ENCODE data around the gene SETBP1. TPM values are rescaled to one million over a fixed set of nuclear protein-coding genes. Genes with fewer than 3 reads are reported as not detected.

Gene SETBP1
- total and polyA plus RNA-seq, 5 experiments from 2014 or later, result 0.16 to 1.6 (median 1.6) TPM; not detected in 2

DNA sequence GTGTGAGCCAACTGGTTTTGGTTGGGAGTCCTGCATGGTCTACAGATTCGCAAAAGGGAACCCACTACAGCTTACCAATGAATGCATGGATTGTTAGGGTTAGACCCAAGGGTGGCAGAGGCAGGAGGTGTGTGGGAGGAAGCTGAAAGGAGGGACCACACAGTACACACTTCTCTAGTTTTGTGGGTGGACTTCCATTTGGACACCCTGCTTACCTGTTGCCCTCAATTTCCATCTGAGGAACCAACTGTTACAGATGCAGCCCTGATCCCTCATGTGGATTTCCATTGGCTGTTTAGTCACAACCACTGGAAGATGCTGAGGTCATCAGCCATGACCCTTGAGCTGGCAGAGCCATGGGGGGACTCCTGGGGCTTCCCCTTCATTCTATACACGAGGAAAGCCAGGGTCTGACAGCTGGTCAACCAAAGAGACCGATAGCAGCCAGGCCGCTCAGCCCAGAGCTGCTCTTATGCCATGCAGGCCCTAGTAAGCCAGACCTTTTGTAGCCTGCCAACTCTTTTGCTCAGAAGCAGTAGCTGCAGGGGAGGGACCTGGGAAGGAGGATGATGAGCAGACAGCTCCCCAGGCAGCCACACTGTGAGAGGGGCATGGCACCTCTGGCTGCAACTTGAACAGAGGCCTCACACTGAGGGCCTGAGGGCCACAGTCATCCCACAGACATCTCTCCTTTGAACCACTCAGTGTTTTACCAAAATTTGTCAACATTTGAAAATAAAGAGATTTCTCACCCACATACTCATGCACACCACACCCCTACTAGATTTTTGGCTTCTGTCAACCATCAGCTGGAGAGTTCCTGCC lies 162.1 kb downstream of the SETBP1 start:
- POLR2A ChIA-PET, result no interaction called here
- no peak for ATAC-seq
- Mint-ChIP-seq H3K4me1 (peaks cover 3 to 43% (median 10%) of the 10 kb centered on the region in 4 donors), H3K4me3 (no peak overlapping the region), H3K27me3 (peaks cover 0 to 4% (median 0%) of the 10 kb centered on the region in 5 donors), H3K9me3 (no peaks in the 10 kb centered on the region), H3K27ac (no peak overlapping the region), H3K36me3 (no peaks in the 10 kb centered on the region)
- DNase-seq, result no peak

GRCh38 chr18:44844486-44844885 lies 163.8 kb downstream of the SETBP1 start:
- POLR2A ChIA-PET, result no interaction called here
- no peak overlapping the region for H3K4me3 Mint-ChIP-seq
- no peaks in the 10 kb centered on the region for H3K9me3 Mint-ChIP-seq

GRCh38 chr18:44846450-44846849 lies 165.8 kb downstream of the SETBP1 start:
- H3K9me3 Mint-ChIP-seq, result no peaks in the 10 kb centered on the region
- DNase-seq (no peak), ATAC-seq (no peak)
- peaks cover 0 to 19% (median 0%) of the 10 kb centered on the region in 4 donors for H3K4me1 Mint-ChIP-seq
- no peaks in the 10 kb centered on the region for H3K36me3 Mint-ChIP-seq
- no peak overlapping the region for H3K4me3 Mint-ChIP-seq
- H3K27me3 Mint-ChIP-seq, result peaks cover 0 to 4% (median 0%) of the 10 kb centered on the region in 5 donors
- POLR2A ChIA-PET, result no interaction called here
- no peak overlapping the region for H3K27ac Mint-ChIP-seq

More at GRCh38 chr18:44844486-44844885, 163.8 kb downstream of the SETBP1 start:
- Mint-ChIP-seq H3K27ac (no peak overlapping the region), H3K4me1 (peaks cover 0 to 29% (median 3%) of the 10 kb centered on the region in 4 donors), H3K27me3 (peaks cover 0 to 4% (median 0%) of the 10 kb centered on the region in 5 donors), H3K36me3 (no peaks in the 10 kb centered on the region)
- DNase-seq (no peak), ATAC-seq (no peak)

DNA sequence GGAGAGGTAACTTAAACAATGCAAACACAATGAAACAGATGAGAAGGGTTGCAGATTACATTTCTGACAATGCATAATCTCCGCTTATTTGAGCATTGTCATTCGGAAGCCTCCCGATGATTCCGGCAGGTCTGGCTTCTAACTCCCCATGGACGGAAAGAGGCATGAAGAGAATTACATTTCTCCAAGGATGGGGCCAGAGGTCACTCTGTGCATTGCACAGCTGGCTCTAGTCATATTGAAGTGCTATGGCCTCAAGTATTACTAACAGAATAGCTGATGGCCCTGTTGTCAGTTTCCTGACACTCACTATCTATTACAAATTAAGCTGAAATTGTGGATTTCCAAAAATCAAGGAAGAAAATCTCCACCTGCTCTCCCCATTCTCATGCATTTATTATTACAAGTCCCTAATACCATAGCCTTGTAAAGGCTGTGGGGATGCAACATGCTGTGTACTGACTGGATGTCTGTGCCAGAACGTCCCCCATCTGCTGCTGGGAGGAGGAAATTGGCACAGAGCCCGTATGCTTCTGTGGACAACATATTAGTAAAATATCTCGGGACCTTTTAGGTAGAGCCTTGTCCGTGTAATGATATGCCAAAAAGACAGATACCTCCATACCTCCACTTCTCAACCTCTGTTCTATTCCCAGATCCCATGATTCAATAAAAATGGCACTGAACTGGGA lies 168.1 kb downstream of the SETBP1 start:
- no peak for DNase-seq
- Mint-ChIP-seq H3K36me3 (no peaks in the 10 kb centered on the region), H3K27ac (no peak overlapping the region), H3K4me1 (no peaks in the 10 kb centered on the region), H3K27me3 (peaks cover 0 to 2% (median 0%) of the 10 kb centered on the region in 5 donors), H3K9me3 (no peaks in the 10 kb centered on the region), H3K4me3 (no peak overlapping the region)
- POLR2A ChIA-PET, result no interaction called here
- ATAC-seq, result no peak

DNA sequence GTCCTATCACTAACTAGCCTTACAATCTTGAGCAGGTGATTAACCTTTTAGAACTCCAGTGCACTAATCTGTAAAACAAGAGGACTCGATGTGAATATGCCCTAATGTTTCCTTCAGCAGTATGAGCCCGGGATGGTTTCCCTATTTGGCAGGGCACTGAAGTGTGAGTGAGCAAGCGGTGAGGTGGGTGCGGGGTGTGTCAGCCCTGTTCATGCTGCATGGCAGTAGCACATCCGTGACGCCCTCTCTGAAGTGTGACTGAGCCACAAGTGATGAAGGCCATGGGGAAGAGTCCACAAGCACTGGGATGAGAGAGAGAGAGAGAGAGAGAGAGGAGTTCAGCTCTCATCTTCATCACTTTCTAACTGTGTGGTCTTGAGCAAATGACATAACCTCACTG lies 168.7 kb downstream of the SETBP1 start:
- peaks cover 0 to 2% (median 0%) of the 10 kb centered on the region in 5 donors for H3K27me3 Mint-ChIP-seq
- no peak for ATAC-seq
- no peaks in the 10 kb centered on the region for H3K9me3 Mint-ChIP-seq
- H3K4me3 Mint-ChIP-seq, result no peak overlapping the region
- POLR2A ChIA-PET, result no interaction called here
- H3K36me3 Mint-ChIP-seq, result no peaks in the 10 kb centered on the region
- H3K27ac Mint-ChIP-seq, result no peak overlapping the region
- H3K4me1 Mint-ChIP-seq, result no peaks in the 10 kb centered on the region
- DNase-seq, result no peak

GRCh38 chr18:44850001-44850400 lies 169.3 kb downstream of the SETBP1 start:
- no peaks in the 10 kb centered on the region for H3K4me1 Mint-ChIP-seq
- POLR2A ChIA-PET, result no interaction called here
- ATAC-seq, result no peak

GRCh38 chr18:44851856-44852621 lies 171.4 kb downstream of the SETBP1 start:
- no peak overlapping the region for H3K27ac Mint-ChIP-seq

More at GRCh38 chr18:44850001-44850400, 169.3 kb downstream of the SETBP1 start:
- Mint-ChIP-seq H3K36me3 (no peaks in the 10 kb centered on the region), H3K4me3 (no peak overlapping the region), H3K9me3 (no peaks in the 10 kb centered on the region), H3K27ac (no peak overlapping the region), H3K27me3 (no peaks in the 10 kb centered on the region)
- DNase-seq, result no peak

GRCh38 chr18:44852818-44853217 lies 172.1 kb downstream of the SETBP1 start:
- Mint-ChIP-seq H3K27me3 (peaks cover 0 to 4% (median 0%) of the 10 kb centered on the region in 5 donors), H3K36me3 (no peaks in the 10 kb centered on the region), H3K4me3 (no peak overlapping the region), H3K4me1 (peaks cover 0 to 5% (median 0%) of the 10 kb centered on the region in 4 donors), H3K9me3 (no peaks in the 10 kb centered on the region), H3K27ac (no peak overlapping the region)
- DNase-seq (no peak), ATAC-seq (no peak)
- POLR2A ChIA-PET, result no interaction called here

More at GRCh38 chr18:44851856-44852621, 171.4 kb downstream of the SETBP1 start:
- Mint-ChIP-seq H3K9me3 (no peaks in the 10 kb centered on the region), H3K27me3 (no peaks in the 10 kb centered on the region), H3K4me3 (no peak overlapping the region), H3K36me3 (no peaks in the 10 kb centered on the region), H3K4me1 (peaks cover 0 to 5% (median 0%) of the 10 kb centered on the region in 4 donors)
- POLR2A ChIA-PET, result no interaction called here
- ATAC-seq (no peak), DNase-seq (no peak)

DNA sequence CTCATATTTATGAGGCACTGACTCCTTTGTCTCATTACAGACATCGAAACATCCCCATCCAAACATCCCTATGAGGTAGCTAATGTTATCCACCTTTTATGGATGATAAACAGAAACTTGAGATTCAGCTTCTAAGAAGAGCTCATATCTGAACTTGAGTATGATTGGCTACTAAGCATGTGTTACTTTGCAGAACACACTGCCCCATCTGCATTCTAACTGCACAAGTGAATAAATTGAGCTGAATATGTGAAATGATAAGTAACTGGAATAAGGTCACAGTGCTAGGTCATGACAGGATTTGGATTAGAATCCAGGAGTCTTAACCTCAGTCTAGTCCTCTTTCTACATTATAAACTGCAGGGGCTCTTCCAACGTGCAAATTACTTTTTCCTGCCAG lies 172.7 kb downstream of the SETBP1 start:
- no peaks in the 10 kb centered on the region for H3K36me3 Mint-ChIP-seq
- no peaks in the 10 kb centered on the region for H3K9me3 Mint-ChIP-seq
- POLR2A ChIA-PET, result no interaction called here
- no peak overlapping the region for H3K4me3 Mint-ChIP-seq
- ATAC-seq (no peak), DNase-seq (no peak)
- H3K27me3 Mint-ChIP-seq, result peaks cover 0 to 6% (median 0%) of the 10 kb centered on the region in 5 donors
- no peak overlapping the region for H3K27ac Mint-ChIP-seq
- H3K4me1 Mint-ChIP-seq, result peaks cover 0 to 5% (median 0%) of the 10 kb centered on the region in 4 donors

DNA sequence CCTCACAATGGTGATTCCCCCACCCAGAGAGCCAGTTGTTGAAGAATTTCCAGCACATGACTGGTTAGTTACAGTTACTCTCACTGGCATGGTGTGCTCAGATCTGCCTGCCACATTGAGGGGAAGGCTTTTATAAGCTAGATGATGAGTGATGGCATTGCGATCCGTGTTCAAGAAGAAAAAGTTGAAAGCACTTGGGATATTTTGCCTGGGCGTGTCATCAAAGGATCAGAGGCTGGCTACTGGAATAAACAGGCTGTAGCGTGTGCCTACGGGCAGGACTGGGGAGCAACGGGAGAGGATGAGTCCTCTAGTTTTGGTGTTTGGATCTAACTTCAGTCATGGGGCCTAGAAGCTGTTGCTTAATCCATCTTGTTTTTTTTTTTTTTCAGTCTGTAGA lies 175.0 kb downstream of the SETBP1 start:
- Mint-ChIP-seq H3K4me1 (peaks cover 0 to 5% (median 0%) of the 10 kb centered on the region in 4 donors), H3K27ac (no peak overlapping the region), H3K27me3 (peaks cover 0 to 6% (median 0%) of the 10 kb centered on the region in 5 donors), H3K4me3 (no peak overlapping the region), H3K36me3 (no peaks in the 10 kb centered on the region), H3K9me3 (no peaks in the 10 kb centered on the region)
- ATAC-seq, result no peak
- no peak for DNase-seq
- POLR2A ChIA-PET, result no interaction called here

DNA sequence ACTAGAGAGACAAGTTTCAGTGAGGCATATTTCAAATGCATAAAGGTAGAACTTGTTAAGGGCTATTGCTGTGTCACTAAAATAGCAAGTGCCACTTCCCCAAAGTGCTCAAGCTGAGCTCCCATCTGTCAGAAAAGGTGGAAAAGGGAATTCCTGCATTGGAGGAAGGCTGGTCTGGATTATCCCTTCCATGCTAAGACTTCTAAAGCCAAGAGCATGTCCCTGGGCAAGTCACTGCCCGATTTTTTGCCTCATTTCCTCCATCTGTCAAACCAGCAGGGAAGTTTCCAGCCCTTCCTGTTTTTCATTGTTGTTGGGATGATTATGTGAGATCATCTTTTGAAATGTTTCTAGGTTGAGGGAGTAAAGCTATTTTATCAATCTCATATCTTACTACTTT lies 175.5 kb downstream of the SETBP1 start:
- DNase-seq, result no peak
- Mint-ChIP-seq H3K4me1 (peaks cover 0 to 5% (median 0%) of the 10 kb centered on the region in 4 donors), H3K9me3 (no peaks in the 10 kb centered on the region), H3K27ac (no peak overlapping the region), H3K4me3 (no peak overlapping the region), H3K36me3 (no peaks in the 10 kb centered on the region), H3K27me3 (peaks cover 0 to 6% (median 0%) of the 10 kb centered on the region in 5 donors)
- POLR2A ChIA-PET, result no interaction called here
- ATAC-seq, result no peak

DNA sequence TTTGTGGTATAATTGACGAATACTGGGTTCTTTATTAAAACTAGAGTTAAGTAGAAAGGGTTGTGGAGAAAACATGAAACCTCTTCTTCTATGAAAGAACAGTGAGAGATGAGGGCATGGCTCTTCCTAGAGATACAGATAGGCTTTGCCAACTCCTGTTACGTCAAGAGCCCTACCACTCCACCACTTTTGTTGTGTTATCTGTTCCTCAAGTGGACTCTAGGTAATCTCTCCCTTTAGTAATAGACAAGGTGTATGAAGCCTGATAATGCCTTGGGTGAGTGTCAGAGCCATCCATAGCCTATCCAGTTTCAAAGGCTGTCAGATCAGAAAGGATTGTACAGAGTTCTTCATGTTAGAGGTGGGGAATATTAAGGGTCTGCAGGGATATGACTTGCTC lies 176.4 kb downstream of the SETBP1 start:
- ATAC-seq, result no peak
- H3K27me3 Mint-ChIP-seq, result peaks cover 0 to 6% (median 0%) of the 10 kb centered on the region in 5 donors
- H3K9me3 Mint-ChIP-seq, result no peaks in the 10 kb centered on the region
- POLR2A ChIA-PET, result no interaction called here
- H3K4me3 Mint-ChIP-seq, result no peak overlapping the region
- H3K4me1 Mint-ChIP-seq, result peaks cover 0 to 5% (median 0%) of the 10 kb centered on the region in 4 donors
- no peak overlapping the region for H3K27ac Mint-ChIP-seq
- no peak for DNase-seq
- H3K36me3 Mint-ChIP-seq, result no peaks in the 10 kb centered on the region
